HEK293 (cell line): Measurements from ENCODE around the gene GRM3.

Source experiments
- CTCF ChIA-PET: fragments of 350-600 bp; formaldehyde crosslinking; extraction: SDS; loops from one replicate; lab custom pipeline; 2021; ENCODE audit warnings: antibody characterized with exemption; lab: Yijun Ruan, JAX
- POLR2A ChIA-PET: fragments of 300-600 bp; formaldehyde crosslinking; extraction: SDS; loops from one replicate; lab custom pipeline; 2020; ENCODE audit warnings: antibody characterized with exemption, inconsistent platforms; lab: Yijun Ruan, JAX
- H3K27ac ChIP-seq: fragments of 200-500 bp; sonication (Bioruptor generic); 2 replicates; pipeline ENCODE4 v1.5.1; 2014; ENCODE audit warnings: low read depth, low read length, control low read depth, inconsistent platforms; ENCODE audit errors: extremely low read depth
- H3K36me3 ChIP-seq, 2 experiments: fragments of 200-500 bp in 1 of 2; sonication (Bioruptor generic) in 1 of 2; 1 replicate in 1 of 2; 2 replicates in 1 of 2; pipeline ENCODE4 v1.5.1; 2014 to 2017; ENCODE audit warnings: inconsistent platforms in 2 of 2, low read length in 2 of 2; ENCODE audit not compliant: control insufficient read depth in 2 of 2, insufficient read depth in 1 of 2
- H3K4me1 ChIP-seq: fragments of 200-500 bp; sonication (Bioruptor generic); 2 replicates; pipeline ENCODE4 v1.5.1; 2014; ENCODE audit warnings: mild to moderate bottlenecking, low read length, inconsistent platforms; ENCODE audit not compliant: control insufficient read depth, insufficient read depth
- H3K4me3 ChIP-seq: 2 replicates; pipeline ENCODE4 v1.5.1; 2011; ENCODE audit warnings: low read depth, mild to moderate bottlenecking, control low read depth, low read length, moderate library complexity
- H3K9me3 ChIP-seq: fragments of 200-500 bp; sonication (Bioruptor generic); 2 replicates; pipeline ENCODE4 v1.5.1; 2014; ENCODE audit warnings: low read depth, low read length, inconsistent platforms; ENCODE audit not compliant: control insufficient read depth, insufficient read depth
- BCL11A ChIP-seq: fragments of 450-650 bp; formaldehyde crosslinking; IDR thresholded peaks from 2 replicates; pipeline ENCODE4 v1.5.1; 2016; ENCODE audit warnings: low read depth, missing biosample characterization, missing genetic modification characterization
- KLF10 ChIP-seq: fragments of 450-650 bp; IDR thresholded peaks from 2 replicates; pipeline ENCODE4 v1.5.1; 2018; ENCODE audit warnings: missing biosample characterization, mild to moderate bottlenecking, missing genetic modification characterization
- KLF7 ChIP-seq: fragments of 450-650 bp; formaldehyde crosslinking; IDR thresholded peaks from 2 replicates; pipeline ENCODE4 v1.5.1; 2016; ENCODE audit warnings: missing biosample characterization, missing genetic modification characterization, borderline replicate concordance
- SCRT1 ChIP-seq: fragments of 450-650 bp; formaldehyde crosslinking; IDR thresholded peaks from 2 replicates; pipeline ENCODE4 v1.5.1; 2016; ENCODE audit warnings: missing biosample characterization, missing genetic modification characterization, borderline replicate concordance
- ZFP37 ChIP-seq: fragments of 450-650 bp; formaldehyde crosslinking; IDR thresholded peaks from 2 replicates; pipeline ENCODE4 v1.5.1; 2016; ENCODE audit warnings: missing biosample characterization, missing genetic modification characterization
- ZNF202 ChIP-seq: fragments of 450-650 bp; formaldehyde crosslinking; IDR thresholded peaks from 2 replicates; pipeline ENCODE4 v1.5.1; 2016; ENCODE audit warnings: missing biosample characterization, missing genetic modification characterization, borderline replicate concordance
- ZNF221 ChIP-seq: fragments of 450-650 bp; formaldehyde crosslinking; IDR thresholded peaks from 2 replicates; pipeline ENCODE4 v1.5.1; 2017; ENCODE audit warnings: missing biosample characterization, missing genetic modification characterization, borderline replicate concordance
- ZNF341 ChIP-seq: fragments of 450-650 bp; formaldehyde crosslinking; IDR thresholded peaks from 2 replicates; pipeline ENCODE4; 2016; ENCODE audit warnings: low read depth, missing biosample characterization, missing genetic modification characterization
- ZNF37A ChIP-seq: fragments of 450-650 bp; IDR thresholded peaks from 2 replicates; pipeline ENCODE4 v1.5.1; 2018; ENCODE audit warnings: missing biosample characterization, missing genetic modification characterization
- ZNF473 ChIP-seq: fragments of 450-650 bp; formaldehyde crosslinking; IDR thresholded peaks from 2 replicates; pipeline ENCODE4 v1.5.1; 2017; ENCODE audit warnings: missing biosample characterization, missing genetic modification characterization
- ZNF529 ChIP-seq: fragments of 450-650 bp; formaldehyde crosslinking; IDR thresholded peaks from 2 replicates; pipeline ENCODE4 v1.5.1; 2017; ENCODE audit warnings: missing genetic modification characterization, missing biosample characterization; ENCODE audit not compliant: insufficient replicate concordance
- ZNF530 ChIP-seq: fragments of 450-650 bp; formaldehyde crosslinking; IDR thresholded peaks from 2 replicates; pipeline ENCODE4 v1.5.1; 2016; ENCODE audit warnings: low read depth, missing biosample characterization, missing genetic modification characterization
- ZNF658 ChIP-seq: fragments of 450-650 bp; formaldehyde crosslinking; IDR thresholded peaks from 2 replicates; pipeline ENCODE4; 2016; ENCODE audit warnings: missing biosample characterization, missing genetic modification characterization
- ZNF785 ChIP-seq: fragments of 450-650 bp; formaldehyde crosslinking; IDR thresholded peaks from 2 replicates; pipeline ENCODE4 v1.5.1; 2016; ENCODE audit warnings: missing biosample characterization, missing genetic modification characterization
- TF ChIP-seq, protein P1 (sequence below): fragments of 450-650 bp; formaldehyde crosslinking; IDR thresholded peaks from 2 replicates; pipeline ENCODE4 v1.5.1; 2016; ENCODE audit warnings: missing biosample characterization, missing genetic modification characterization
- TF ChIP-seq, protein P2 (sequence below): fragments of 450-650 bp; IDR thresholded peaks from 2 replicates; pipeline ENCODE4 v1.5.1; 2018; ENCODE audit warnings: missing biosample characterization, missing genetic modification characterization
- TF ChIP-seq, protein P3 (sequence below): fragments of 450-650 bp; formaldehyde crosslinking; IDR thresholded peaks from 2 replicates; pipeline ENCODE4 v1.5.1; 2017; ENCODE audit warnings: missing biosample characterization, missing genetic modification characterization
- TF ChIP-seq, protein P4 (sequence below): fragments of 450-650 bp; formaldehyde crosslinking; IDR thresholded peaks from 2 replicates; pipeline ENCODE4 v1.5.1; 2017; ENCODE audit warnings: missing biosample characterization, missing genetic modification characterization
- TF ChIP-seq, protein P5 (sequence below): fragments of 450-650 bp; formaldehyde crosslinking; IDR thresholded peaks from 2 replicates; pipeline ENCODE4 v1.5.1; 2017; ENCODE audit warnings: missing biosample characterization, mild to moderate bottlenecking, missing genetic modification characterization, moderate library complexity
- TF ChIP-seq, protein P6 (sequence below): fragments of 450-650 bp; formaldehyde crosslinking; optimal IDR thresholded peaks from 2 replicates; pipeline ENCODE3; 2016; ENCODE audit warnings: missing biosample characterization, mild to moderate bottlenecking, missing genetic modification characterization

The GRM3 gene

DNA sequence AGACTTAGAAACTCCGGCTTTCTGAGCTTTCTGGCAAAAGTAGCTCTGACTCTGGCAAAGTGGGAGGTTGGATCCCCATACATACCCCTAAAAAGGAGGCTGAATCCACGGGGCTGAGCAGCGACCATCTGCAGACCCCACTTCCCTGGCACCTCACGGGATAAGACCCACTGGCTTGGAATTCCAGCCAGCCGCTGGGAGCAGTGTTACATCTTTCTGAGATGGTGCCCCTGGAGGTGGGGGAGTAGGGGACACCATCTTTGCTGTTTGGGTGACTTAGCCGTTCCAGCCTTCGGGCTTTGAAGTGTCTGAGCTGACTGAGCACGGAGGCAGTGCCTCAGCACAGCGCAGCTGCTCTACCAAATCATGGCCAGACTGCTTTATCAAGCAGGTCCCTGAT lies 45.0 kb upstream of the GRM3 start:
- Histone ChIP-seq H3K9me3 (no peaks in the 10 kb centered on the region), H3K36me3 (no peaks in the 10 kb centered on the region), H3K4me3 (no peak overlapping the region), H3K4me1 (no peaks in the 10 kb centered on the region), H3K27ac (no peak overlapping the region)
- CTCF ChIA-PET: interaction anchor here (0.5 to 2.3 kb wide), 10 partner anchors 9 to 314 kb away, joined by 3 to 20 read pairs (median 3); no protein-coding TSS in a partner anchor
- POLR2A ChIA-PET: no interaction called here
- no peak for TF ChIP-seq BCL11A (tag by site-specific recombination)
- TF ChIP-seq ZNF202 (tag by site-specific recombination): no peak
- no peak for TF ChIP-seq SCRT1
- TF ChIP-seq KLF10: no peak
- TF ChIP-seq, protein P1, sequence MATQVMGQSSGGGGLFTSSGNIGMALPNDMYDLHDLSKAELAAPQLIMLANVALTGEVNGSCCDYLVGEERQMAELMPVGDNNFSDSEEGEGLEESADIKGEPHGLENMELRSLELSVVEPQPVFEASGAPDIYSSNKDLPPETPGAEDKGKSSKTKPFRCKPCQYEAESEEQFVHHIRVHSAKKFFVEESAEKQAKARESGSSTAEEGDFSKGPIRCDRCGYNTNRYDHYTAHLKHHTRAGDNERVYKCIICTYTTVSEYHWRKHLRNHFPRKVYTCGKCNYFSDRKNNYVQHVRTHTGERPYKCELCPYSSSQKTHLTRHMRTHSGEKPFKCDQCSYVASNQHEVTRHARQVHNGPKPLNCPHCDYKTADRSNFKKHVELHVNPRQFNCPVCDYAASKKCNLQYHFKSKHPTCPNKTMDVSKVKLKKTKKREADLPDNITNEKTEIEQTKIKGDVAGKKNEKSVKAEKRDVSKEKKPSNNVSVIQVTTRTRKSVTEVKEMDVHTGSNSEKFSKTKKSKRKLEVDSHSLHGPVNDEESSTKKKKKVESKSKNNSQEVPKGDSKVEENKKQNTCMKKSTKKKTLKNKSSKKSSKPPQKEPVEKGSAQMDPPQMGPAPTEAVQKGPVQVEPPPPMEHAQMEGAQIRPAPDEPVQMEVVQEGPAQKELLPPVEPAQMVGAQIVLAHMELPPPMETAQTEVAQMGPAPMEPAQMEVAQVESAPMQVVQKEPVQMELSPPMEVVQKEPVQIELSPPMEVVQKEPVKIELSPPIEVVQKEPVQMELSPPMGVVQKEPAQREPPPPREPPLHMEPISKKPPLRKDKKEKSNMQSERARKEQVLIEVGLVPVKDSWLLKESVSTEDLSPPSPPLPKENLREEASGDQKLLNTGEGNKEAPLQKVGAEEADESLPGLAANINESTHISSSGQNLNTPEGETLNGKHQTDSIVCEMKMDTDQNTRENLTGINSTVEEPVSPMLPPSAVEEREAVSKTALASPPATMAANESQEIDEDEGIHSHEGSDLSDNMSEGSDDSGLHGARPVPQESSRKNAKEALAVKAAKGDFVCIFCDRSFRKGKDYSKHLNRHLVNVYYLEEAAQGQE (tag by site-specific recombination): no peak
- TF ChIP-seq ZNF341 (tag by site-specific recombination): no peak
- TF ChIP-seq, protein P2, sequence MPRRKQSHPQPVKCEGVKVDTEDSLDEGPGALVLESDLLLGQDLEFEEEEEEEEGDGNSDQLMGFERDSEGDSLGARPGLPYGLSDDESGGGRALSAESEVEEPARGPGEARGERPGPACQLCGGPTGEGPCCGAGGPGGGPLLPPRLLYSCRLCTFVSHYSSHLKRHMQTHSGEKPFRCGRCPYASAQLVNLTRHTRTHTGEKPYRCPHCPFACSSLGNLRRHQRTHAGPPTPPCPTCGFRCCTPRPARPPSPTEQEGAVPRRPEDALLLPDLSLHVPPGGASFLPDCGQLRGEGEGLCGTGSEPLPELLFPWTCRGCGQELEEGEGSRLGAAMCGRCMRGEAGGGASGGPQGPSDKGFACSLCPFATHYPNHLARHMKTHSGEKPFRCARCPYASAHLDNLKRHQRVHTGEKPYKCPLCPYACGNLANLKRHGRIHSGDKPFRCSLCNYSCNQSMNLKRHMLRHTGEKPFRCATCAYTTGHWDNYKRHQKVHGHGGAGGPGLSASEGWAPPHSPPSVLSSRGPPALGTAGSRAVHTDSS (tag by site-specific recombination): no peak
- no peak for TF ChIP-seq ZNF785
- TF ChIP-seq, protein P3, sequence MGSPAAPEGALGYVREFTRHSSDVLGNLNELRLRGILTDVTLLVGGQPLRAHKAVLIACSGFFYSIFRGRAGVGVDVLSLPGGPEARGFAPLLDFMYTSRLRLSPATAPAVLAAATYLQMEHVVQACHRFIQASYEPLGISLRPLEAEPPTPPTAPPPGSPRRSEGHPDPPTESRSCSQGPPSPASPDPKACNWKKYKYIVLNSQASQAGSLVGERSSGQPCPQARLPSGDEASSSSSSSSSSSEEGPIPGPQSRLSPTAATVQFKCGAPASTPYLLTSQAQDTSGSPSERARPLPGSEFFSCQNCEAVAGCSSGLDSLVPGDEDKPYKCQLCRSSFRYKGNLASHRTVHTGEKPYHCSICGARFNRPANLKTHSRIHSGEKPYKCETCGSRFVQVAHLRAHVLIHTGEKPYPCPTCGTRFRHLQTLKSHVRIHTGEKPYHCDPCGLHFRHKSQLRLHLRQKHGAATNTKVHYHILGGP (tag by site-specific recombination): no peak
- TF ChIP-seq, protein P4, sequence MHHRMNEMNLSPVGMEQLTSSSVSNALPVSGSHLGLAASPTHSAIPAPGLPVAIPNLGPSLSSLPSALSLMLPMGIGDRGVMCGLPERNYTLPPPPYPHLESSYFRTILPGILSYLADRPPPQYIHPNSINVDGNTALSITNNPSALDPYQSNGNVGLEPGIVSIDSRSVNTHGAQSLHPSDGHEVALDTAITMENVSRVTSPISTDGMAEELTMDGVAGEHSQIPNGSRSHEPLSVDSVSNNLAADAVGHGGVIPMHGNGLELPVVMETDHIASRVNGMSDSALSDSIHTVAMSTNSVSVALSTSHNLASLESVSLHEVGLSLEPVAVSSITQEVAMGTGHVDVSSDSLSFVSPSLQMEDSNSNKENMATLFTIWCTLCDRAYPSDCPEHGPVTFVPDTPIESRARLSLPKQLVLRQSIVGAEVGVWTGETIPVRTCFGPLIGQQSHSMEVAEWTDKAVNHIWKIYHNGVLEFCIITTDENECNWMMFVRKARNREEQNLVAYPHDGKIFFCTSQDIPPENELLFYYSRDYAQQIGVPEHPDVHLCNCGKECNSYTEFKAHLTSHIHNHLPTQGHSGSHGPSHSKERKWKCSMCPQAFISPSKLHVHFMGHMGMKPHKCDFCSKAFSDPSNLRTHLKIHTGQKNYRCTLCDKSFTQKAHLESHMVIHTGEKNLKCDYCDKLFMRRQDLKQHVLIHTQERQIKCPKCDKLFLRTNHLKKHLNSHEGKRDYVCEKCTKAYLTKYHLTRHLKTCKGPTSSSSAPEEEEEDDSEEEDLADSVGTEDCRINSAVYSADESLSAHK (tag by site-specific recombination): no peak
- TF ChIP-seq ZNF530: no peak
- no peak for TF ChIP-seq ZNF37A (tag by site-specific recombination)
- TF ChIP-seq ZNF473 (tag by site-specific recombination): no peak
- no peak for TF ChIP-seq ZFP37 (tag by site-specific recombination)
- TF ChIP-seq, protein P5, sequence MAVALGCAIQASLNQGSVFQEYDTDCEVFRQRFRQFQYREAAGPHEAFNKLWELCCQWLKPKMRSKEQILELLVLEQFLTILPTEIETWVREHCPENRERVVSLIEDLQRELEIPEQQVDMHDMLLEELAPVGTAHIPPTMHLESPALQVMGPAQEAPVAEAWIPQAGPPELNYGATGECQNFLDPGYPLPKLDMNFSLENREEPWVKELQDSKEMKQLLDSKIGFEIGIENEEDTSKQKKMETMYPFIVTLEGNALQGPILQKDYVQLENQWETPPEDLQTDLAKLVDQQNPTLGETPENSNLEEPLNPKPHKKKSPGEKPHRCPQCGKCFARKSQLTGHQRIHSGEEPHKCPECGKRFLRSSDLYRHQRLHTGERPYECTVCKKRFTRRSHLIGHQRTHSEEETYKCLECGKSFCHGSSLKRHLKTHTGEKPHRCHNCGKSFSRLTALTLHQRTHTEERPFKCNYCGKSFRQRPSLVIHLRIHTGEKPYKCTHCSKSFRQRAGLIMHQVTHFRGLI (tag by site-specific recombination): no peak
- TF ChIP-seq ZNF658 (tag by site-specific recombination): no peak
- TF ChIP-seq ZNF529 (tag by site-specific recombination): no peak
- TF ChIP-seq ZNF221 (tag by site-specific recombination): no peak
- no peak for TF ChIP-seq KLF7 (tag by site-specific recombination)
- TF ChIP-seq, protein P6, sequence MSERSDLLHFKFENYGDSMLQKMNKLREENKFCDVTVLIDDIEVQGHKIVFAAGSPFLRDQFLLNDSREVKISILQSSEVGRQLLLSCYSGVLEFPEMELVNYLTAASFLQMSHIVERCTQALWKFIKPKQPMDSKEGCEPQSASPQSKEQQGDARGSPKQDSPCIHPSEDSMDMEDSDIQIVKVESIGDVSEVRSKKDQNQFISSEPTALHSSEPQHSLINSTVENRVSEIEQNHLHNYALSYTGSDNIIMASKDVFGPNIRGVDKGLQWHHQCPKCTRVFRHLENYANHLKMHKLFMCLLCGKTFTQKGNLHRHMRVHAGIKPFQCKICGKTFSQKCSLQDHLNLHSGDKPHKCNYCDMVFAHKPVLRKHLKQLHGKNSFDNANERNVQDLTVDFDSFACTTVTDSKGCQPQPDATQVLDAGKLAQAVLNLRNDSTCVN (tag by site-specific recombination): no peak
